Pancreas (tissue), 10 donors: ENCODE data around the gene SH3BP2. TPM values are rescaled to one million over a fixed set of nuclear protein-coding genes. Genes with fewer than 3 reads are reported as not detected.
A peak's percentile ranks its signal among the peaks of the same experiment; 100 is the strongest.

Experiments used
- ATAC-seq, 4 donors: fragments of 200-7000 bp; cut with Tn5 transposase; one replicate each; pipeline versions ENCODE4 v1.8.0 to v1.9.1; 2020; ENCODE audit warnings: mild to moderate bottlenecking in 4 of 4, moderate library complexity in 4 of 4
- DNase-seq, 6 donors: peaks; one replicate each; pipeline ENCODE4 v3.0.0-alpha.2; 2020
- FAIRE-seq: peaks from 2 replicates; lab custom pipeline; 2012; peaks lifted over from hg19 to GRCh38; lab: Jason Lieb, UNC
- H3K27ac ChIP-seq, 4 donors: fragments of 200-600 bp; sonication (generic); 1 replicate in 3 of 4; 2 replicates in 1 of 4; pipeline versions ENCODE4 v1.5.0 to v1.8.0; 2020
- H3K27me3 ChIP-seq, 4 donors: fragments of 200-600 bp; one replicate each; pipeline ENCODE4 v1.8.0; 2021
- H3K36me3 ChIP-seq, 3 donors: fragments of 200-600 bp; sonication (generic) in 1 of 3; one replicate each; pipeline versions ENCODE4 v1.5.0 to v1.8.0; 2020 to 2021
- H3K4me1 ChIP-seq, 3 donors: fragments of 200-600 bp; one replicate each; pipeline ENCODE4 v1.8.0; 2021
- H3K4me3 ChIP-seq, 4 donors: fragments of 200-600 bp; sonication (generic) in 2 of 4; one replicate each; pipeline versions ENCODE4 v1.5.0 to v1.8.0; 2020 to 2021
- H3K9me3 ChIP-seq, 4 donors: fragments of 200-600 bp; one replicate each; pipeline ENCODE4 v1.8.0; 2021
- WGBS, 2 donors: extraction: QIAGEN DNeasy Blood & Tissue Kit; methylation state at CpG; one replicate each; pipeline ENCODE4 v1.1.7; 2013; 5-methylcytosine and 5-hydroxymethylcytosine counted together
- intact Hi-C, 3 donors: fragments of 100-400 bp; cut with DNase I; formaldehyde crosslinking; loops; one replicate each; pipeline versions ENCODE4 v1.11.1 to v1.14.2; 2022
- polyA plus RNA-seq, 2 donors: library from polyadenylated mRNA; stranded (reverse); fragments of 200-250 nt; gene quantifications; one replicate each; pipeline ENCODE4 v1.2.3, GENCODE V29; 2013
- total RNA-seq, 6 donors: library from RNA; stranded (reverse); fragmentation: NEBNext Ultra II Directional in 4 of 6; extraction: Animal tissue kit (Norgen Biotek cat#: 25700) in 4 of 6; gene quantifications; one replicate each; pipeline versions ENCODE4 v1.2.1 to v1.2.4, GENCODE V29; 2021 to 2023
- TF ChIP-seq, protein P1 (sequence below), 4 donors: fragments of 200-600 bp; sonication (generic) in 3 of 4; IDR thresholded peaks; one replicate each; pipeline versions ENCODE4 v1.5.0 to v1.8.0; 2021; ENCODE audit warnings: antibody characterized with exemption in 4 of 4
- donor health status: healthy with polysubstance abuse.
- donor health status: DM: no; HTN: no; CAD: no; lungs with moderate emphysema.
- donor health status: DM: no; HTN: no; CAD: no.
- donor health status: control.
- donor health status: control.
- donor health status: Bipolar disorder and iron deficiency.
- donor health status: DM: yes; HTN: yes; CAD: no.
- donor health status: DM: no; HTN: no; CAD: no.
- donor health status: DM: no; HTN: no; CAD: no.
- donor health status: DM: yes; HTN: yes; CAD: no.

SH3BP2 gene
- total and polyA plus RNA-seq, 8 donors: 12.3 to 56.5 (median 27.0) TPM

GRCh38 chr4:2842687-2843262 is 49.9 kb downstream of the SH3BP2 start:
- TF ChIP-seq, protein P1, sequence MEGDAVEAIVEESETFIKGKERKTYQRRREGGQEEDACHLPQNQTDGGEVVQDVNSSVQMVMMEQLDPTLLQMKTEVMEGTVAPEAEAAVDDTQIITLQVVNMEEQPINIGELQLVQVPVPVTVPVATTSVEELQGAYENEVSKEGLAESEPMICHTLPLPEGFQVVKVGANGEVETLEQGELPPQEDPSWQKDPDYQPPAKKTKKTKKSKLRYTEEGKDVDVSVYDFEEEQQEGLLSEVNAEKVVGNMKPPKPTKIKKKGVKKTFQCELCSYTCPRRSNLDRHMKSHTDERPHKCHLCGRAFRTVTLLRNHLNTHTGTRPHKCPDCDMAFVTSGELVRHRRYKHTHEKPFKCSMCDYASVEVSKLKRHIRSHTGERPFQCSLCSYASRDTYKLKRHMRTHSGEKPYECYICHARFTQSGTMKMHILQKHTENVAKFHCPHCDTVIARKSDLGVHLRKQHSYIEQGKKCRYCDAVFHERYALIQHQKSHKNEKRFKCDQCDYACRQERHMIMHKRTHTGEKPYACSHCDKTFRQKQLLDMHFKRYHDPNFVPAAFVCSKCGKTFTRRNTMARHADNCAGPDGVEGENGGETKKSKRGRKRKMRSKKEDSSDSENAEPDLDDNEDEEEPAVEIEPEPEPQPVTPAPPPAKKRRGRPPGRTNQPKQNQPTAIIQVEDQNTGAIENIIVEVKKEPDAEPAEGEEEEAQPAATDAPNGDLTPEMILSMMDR (IDR thresholded peaks at IDR 0.05): no peak
- Histone ChIP-seq H3K27ac (peak overlapping the region; percentile 87 to 94 (median 91)), H3K9me3 (no peaks in the 10 kb centered on the region), H3K36me3 (no peaks in the 10 kb centered on the region), H3K27me3 (no peaks in the 10 kb centered on the region), H3K4me3 (peak overlapping the region; percentile 85 to 92 (median 88)), H3K4me1 (peaks cover 7 to 28% (median 24%) of the 10 kb centered on the region in 3 donors)
- WGBS, 2 donors: 16 to 19% methylated on average over 10 of the region's 10 CpGs
- FAIRE-seq (no peak), ATAC-seq (peak in 3 of 4 donors; percentile 6 to 10 (median 8)), DNase-seq (peak in 1 of 6 donors; percentile 43)
- intact Hi-C loops: no loop called here

DNA sequence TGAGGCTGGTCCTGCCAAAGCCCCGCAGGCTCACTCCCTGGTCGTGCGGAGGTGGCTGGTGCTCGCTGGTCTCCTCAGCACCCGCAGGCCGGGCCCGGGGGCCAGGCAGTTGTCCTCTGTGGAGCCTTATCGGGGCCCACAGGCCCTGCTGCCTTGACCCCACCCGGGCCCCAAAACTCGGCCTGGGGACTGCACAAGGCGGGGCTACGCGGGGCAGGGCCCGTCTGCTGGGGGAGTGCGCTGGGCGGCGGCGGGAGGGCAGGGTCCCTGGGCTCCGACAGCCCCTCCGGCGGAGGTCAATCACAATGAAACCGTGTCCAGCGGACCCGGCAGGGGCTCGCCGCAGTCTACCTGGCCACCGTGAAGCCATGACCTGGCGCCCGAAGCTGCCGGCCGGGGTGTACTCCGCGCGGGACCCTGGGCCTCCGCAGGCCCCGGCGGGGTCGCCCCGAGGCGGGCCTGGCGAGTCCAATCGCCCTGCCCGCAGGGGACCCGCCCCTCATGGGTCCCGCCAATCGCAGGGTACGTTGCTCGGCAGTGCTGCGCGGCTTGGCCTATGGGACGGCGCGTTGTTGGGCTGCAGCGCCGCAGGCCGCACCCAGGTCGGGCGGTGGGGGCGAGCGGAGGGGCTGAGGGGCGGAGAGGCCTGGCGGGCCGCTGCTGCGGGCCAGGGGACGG is 50.5 kb downstream of the SH3BP2 start, which contains the start of gene ADD1:
TSS of gene ADD1 (plus strand) at position 582 of the 678 bp plus-strand sequence. CDS start 32,072 bp downstream, outside the sequence.
- Histone ChIP-seq H3K27ac (peak within 1 kb of the TSS; percentile 87 to 94 (median 91)), H3K4me1 (peaks cover 13 to 32% (median 30%) of the 10 kb centered on the region in 3 donors), H3K9me3 (no peaks in the 10 kb centered on the region), H3K27me3 (no peaks in the 10 kb centered on the region), H3K36me3 (no peaks in the 10 kb centered on the region), H3K4me3 (peak within 1 kb of the TSS; percentile 85 to 92 (median 88))
- ATAC-seq (peak; percentile 95 to 98 (median 97)), FAIRE-seq (no peak), DNase-seq (peak; percentile 89 to 97 (median 96))
- intact Hi-C loops: no loop called here
- 0 to 1% methylated on average over 63 to 65 of the region's 65 CpGs for WGBS, 2 donors
- TF ChIP-seq, protein P1 (IDR thresholded peaks at IDR 0.05): no peak

- ATAC-seq (peak; percentile 2 to 9 (median 4)), DNase-seq (peak in 5 of 6 donors; percentile 41 to 82 (median 57)), FAIRE-seq (no peak)
- Histone ChIP-seq H3K27ac (peak overlapping the region; percentile 87 to 94 (median 91)), H3K27me3 (no peaks in the 10 kb centered on the region), H3K4me1 (peaks cover 15 to 39% (median 34%) of the 10 kb centered on the region in 3 donors), H3K36me3 (no peaks in the 10 kb centered on the region), H3K9me3 (no peaks in the 10 kb centered on the region), H3K4me3 (peak overlapping the region; percentile 85 to 92 (median 88))
- intact Hi-C loops: no loop called here
- TF ChIP-seq, protein P1 (IDR thresholded peaks at IDR 0.05): no peak
- 0 to 1% methylated on average over 57 to 74 of the region's 74 CpGs for WGBS, 2 donors
Measured at GRCh38 chr4:2843941-2844584, 51.2 kb downstream of the SH3BP2 start.

- Histone ChIP-seq H3K4me1 (peaks cover 29 to 49% (median 44%) of the 10 kb centered on the region in 3 donors), H3K27me3 (no peaks in the 10 kb centered on the region), H3K9me3 (no peaks in the 10 kb centered on the region), H3K36me3 (no peaks in the 10 kb centered on the region), H3K27ac (no peak overlapping the region), H3K4me3 (no peak overlapping the region)
- DNase-seq: no peak
- WGBS, 2 donors: 31 to 38% methylated on average over 2 of the region's 2 CpGs
- TF ChIP-seq, protein P1 (IDR thresholded peaks at IDR 0.05): no peak
- no peak for ATAC-seq
- FAIRE-seq: no peak
- intact Hi-C loops: no loop called here
Measured at GRCh38 chr4:2846172-2846571, 53.3 kb downstream of the SH3BP2 start.
